ENCODE results near the gene CST7. TPM values are rescaled to one million over a fixed set of nuclear protein-coding genes. Genes with fewer than 3 reads are reported as not detected.

CST7 gene
- polyA plus RNA-seq, 1 of the 3 experiments (the other 2 are of a cell fraction) = 0.07 TPM

DNA sequence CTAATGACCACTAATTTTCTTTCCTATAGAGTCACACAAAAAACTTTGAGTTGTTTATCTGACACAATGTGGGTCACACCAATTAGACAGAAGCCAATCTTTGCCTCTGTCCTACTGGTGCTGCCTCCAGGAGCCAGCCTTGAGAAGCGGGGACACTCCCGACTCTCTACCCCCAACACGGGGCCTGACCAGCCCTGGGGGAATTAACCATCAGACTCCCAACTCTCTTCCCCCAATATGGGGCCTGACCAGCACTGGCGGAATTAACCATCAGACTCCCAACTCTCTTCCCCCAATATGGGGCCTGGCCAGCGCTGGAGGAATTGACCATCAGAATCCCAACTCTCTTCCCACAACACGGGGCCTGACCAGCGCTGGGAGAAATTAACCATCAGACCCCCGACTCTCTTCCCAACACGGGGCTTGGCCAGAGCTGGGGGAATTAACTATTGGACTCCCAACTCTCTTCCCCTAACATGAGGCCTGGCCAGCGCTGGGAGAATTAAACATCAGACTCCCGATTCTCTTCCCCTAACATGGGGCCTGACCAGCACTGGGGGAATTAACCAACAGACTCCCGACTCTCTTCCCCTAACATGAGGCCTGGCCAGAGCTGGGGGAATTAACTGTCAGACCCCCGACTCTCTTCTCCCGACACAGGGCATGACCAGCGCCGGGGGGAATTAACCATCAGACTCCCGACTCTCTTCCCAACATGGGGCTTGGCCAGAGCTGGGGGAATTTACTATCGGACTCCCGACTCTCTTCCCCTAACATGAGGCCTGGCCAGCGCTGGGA lies 12.5 kb downstream of the CST7 start:
- Histone ChIP-seq H3K9ac (no peak overlapping the region), H3K9me2 (no peaks in the 10 kb centered on the region), H3K4me1 (ENCODE audit: control insufficient read depth in 1 of 2, insufficient read depth in 2 of 2, low read depth in 1 of 2, low read length in 1 of 2) (no peaks in the 10 kb centered on the region), H3K36me3 (replicated peaks in 1 of 2; ENCODE audit: control insufficient read depth in 1 of 2, insufficient read depth in 2 of 2, low read length in 1 of 2) (peaks cover 7 to 64% of the 10 kb centered on the region in 2 experiments), H3K27me3 (ENCODE audit: insufficient read depth) (no peaks in the 10 kb centered on the region), H3K4me2 (no peak overlapping the region), H3K27ac (ENCODE audit: low read depth in 2 of 2, low read length in 1 of 2) (no peak overlapping the region), H4K20me1 (ENCODE audit: insufficient read depth) (no peaks in the 10 kb centered on the region), H3K4me3 (ENCODE audit: low read depth in 2 of 2, low read length in 1 of 2) (no peak overlapping the region), H3F3A (replicated peaks; ENCODE audit: insufficient read depth) (no peaks in the 10 kb centered on the region), H3K79me2 (ENCODE audit: insufficient read depth) (no peaks in the 10 kb centered on the region), H2AFZ (ENCODE audit: low read depth) (no peak overlapping the region), H3K9me3 (no peaks in the 10 kb centered on the region)
- CTCF ChIA-PET = interaction anchor here (1.5 kb wide), 1 partner anchor 33 kb away, joined by 4 read pairs; no protein-coding TSS in a partner anchor
- WGBS (ENCODE audit: low lambda C conversion rate) = 91% methylated on average over 20 of the region's 20 CpGs
- POLR2A ChIA-PET = no interaction called here
- no peak for DNase-seq
- TF ChIP-seq RAD21 (IDR thresholded peaks at IDR 0.05; ENCODE audit: low read length) = no peak
- no peak for TF ChIP-seq TAF1 (IDR thresholded peaks at IDR 0.05; ENCODE audit: borderline replicate concordance, low read depth, low read length)
- TF ChIP-seq RXRA (IDR thresholded peaks at IDR 0.05; ENCODE audit: borderline replicate concordance, low read depth) = no peak
- TF ChIP-seq ELF1 (IDR thresholded peaks at IDR 0.05) = no peak
- TF ChIP-seq ZBTB33 (IDR thresholded peaks at IDR 0.05; ENCODE audit: borderline replicate concordance, low read depth) = no peak
- no peak for TF ChIP-seq JUND (IDR thresholded peaks at IDR 0.05)
- TF ChIP-seq GATA2 (CRISPR knock-in tag; IDR thresholded peaks at IDR 0.05) = no peak
- TF ChIP-seq, protein P1, sequence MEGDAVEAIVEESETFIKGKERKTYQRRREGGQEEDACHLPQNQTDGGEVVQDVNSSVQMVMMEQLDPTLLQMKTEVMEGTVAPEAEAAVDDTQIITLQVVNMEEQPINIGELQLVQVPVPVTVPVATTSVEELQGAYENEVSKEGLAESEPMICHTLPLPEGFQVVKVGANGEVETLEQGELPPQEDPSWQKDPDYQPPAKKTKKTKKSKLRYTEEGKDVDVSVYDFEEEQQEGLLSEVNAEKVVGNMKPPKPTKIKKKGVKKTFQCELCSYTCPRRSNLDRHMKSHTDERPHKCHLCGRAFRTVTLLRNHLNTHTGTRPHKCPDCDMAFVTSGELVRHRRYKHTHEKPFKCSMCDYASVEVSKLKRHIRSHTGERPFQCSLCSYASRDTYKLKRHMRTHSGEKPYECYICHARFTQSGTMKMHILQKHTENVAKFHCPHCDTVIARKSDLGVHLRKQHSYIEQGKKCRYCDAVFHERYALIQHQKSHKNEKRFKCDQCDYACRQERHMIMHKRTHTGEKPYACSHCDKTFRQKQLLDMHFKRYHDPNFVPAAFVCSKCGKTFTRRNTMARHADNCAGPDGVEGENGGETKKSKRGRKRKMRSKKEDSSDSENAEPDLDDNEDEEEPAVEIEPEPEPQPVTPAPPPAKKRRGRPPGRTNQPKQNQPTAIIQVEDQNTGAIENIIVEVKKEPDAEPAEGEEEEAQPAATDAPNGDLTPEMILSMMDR (IDR thresholded peaks at IDR 0.05) = no peak
- no peak for TF ChIP-seq POLR2AphosphoS5 (IDR thresholded peaks at IDR 0.05; ENCODE audit: low read depth, low read length)
- TF ChIP-seq PBX3 (IDR thresholded peaks at IDR 0.05) = no peak
- TF ChIP-seq EP300 (IDR thresholded peaks at IDR 0.05; ENCODE audit: borderline replicate concordance in 1 of 2, low read depth in 1 of 2, low read length in 1 of 2) = no peak
- TF ChIP-seq FOXJ3 (CRISPR knock-in tag; IDR thresholded peaks at IDR 0.05) = no peak
- TF ChIP-seq FOSL2 (IDR thresholded peaks at IDR 0.05; ENCODE audit: borderline replicate concordance, low read depth) = no peak

Data from SK-N-SH (cell line).